Esophagus muscularis mucosa (tissue), 4 donors: ENCODE measurements around the gene STAT1.

Experiments used
- EP300 ChIP-seq: sonication (generic); formaldehyde crosslinking; IDR thresholded peaks from one replicate; pipeline ENCODE4 v1.6.1; 2017; ENCODE audit warnings: antibody characterized with exemption
- POLR2A ChIP-seq: fragments of 450-650 bp; IDR thresholded peaks from one replicate; pipeline ENCODE4 v1.6.1; 2017; ENCODE audit warnings: antibody characterized with exemption, moderate library complexity, mild to moderate bottlenecking, low read depth
- POLR2AphosphoS5 ChIP-seq, 2 donors: sonication (generic); formaldehyde crosslinking; IDR thresholded peaks; one replicate each; pipeline ENCODE4 v1.6.1; 2017; ENCODE audit warnings: antibody characterized with exemption in 2 of 2
- TF ChIP-seq, protein P1 (sequence below), 3 experiments: fragments of 200-600 bp in 2 of 3; fragments of 450-650 bp in 1 of 3; sonication (generic) in 2 of 3; IDR thresholded peaks; one replicate each; pipeline ENCODE4 v1.5.1; 2017 to 2019; ENCODE audit warnings: antibody characterized with exemption in 3 of 3, mild to moderate bottlenecking in 2 of 3, moderate library complexity in 1 of 3

DNA sequence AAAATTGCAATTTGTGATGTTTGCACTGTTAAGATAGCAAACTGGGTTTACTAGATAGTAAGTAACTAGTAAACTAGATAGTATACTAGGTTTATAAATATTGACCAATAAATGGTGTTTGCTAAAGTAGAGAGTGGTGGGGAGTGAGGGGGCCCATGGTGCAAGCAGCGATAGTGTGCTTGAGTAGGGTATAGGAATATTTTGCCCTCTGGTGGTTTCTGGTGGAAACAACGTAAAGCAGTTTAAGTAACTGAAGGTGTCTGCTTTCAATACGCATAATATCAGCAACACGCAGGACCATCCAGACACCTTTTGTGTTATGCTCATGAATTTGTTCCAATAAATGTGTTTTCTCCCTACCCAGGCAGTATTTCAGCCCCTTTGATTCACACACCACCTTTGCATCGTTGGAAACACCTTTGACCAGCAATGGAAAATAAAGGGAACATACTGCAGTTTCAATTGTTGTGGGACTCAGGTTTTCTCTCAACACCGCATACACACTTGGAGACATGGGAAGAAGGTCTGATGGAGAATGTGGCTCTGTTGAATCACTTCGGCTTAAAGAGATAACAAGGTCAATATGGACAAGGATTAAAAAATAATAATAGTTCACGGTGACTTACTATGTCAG lies 16.7 kb upstream of the STAT1 start:
- TF ChIP-seq EP300 = no peak
- TF ChIP-seq, protein P1, sequence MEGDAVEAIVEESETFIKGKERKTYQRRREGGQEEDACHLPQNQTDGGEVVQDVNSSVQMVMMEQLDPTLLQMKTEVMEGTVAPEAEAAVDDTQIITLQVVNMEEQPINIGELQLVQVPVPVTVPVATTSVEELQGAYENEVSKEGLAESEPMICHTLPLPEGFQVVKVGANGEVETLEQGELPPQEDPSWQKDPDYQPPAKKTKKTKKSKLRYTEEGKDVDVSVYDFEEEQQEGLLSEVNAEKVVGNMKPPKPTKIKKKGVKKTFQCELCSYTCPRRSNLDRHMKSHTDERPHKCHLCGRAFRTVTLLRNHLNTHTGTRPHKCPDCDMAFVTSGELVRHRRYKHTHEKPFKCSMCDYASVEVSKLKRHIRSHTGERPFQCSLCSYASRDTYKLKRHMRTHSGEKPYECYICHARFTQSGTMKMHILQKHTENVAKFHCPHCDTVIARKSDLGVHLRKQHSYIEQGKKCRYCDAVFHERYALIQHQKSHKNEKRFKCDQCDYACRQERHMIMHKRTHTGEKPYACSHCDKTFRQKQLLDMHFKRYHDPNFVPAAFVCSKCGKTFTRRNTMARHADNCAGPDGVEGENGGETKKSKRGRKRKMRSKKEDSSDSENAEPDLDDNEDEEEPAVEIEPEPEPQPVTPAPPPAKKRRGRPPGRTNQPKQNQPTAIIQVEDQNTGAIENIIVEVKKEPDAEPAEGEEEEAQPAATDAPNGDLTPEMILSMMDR (IDR thresholded peaks at IDR 0.05) = peak; percentile 58 to 72 (median 61)
- no peak for TF ChIP-seq POLR2A
- TF ChIP-seq POLR2AphosphoS5 (IDR thresholded peaks at IDR 0.05) = no peak
